ENCODE data around the gene MAPT.

GRCh38 chr17:46063241-46063640 lies 168.9 kb downstream of the MAPT start:
- no peak for TF ChIP-seq CTCF (IDR thresholded peaks at IDR 0.05)
- no peak for TF ChIP-seq POLR2A (IDR thresholded peaks at IDR 0.05)

Data from testis (tissue), 2 donors.